Measurements from ENCODE around the gene MCC. TPM values are rescaled to one million over a fixed set of nuclear protein-coding genes. Genes with fewer than 3 reads are reported as not detected.
A peak's percentile ranks its signal among the peaks of the same experiment; 100 is the strongest.

MCC gene
- total and polyA plus RNA-seq, 2 of the 4 experiments (the other 2 are of a cell fraction): 5.0 to 20.6 TPM

DNA sequence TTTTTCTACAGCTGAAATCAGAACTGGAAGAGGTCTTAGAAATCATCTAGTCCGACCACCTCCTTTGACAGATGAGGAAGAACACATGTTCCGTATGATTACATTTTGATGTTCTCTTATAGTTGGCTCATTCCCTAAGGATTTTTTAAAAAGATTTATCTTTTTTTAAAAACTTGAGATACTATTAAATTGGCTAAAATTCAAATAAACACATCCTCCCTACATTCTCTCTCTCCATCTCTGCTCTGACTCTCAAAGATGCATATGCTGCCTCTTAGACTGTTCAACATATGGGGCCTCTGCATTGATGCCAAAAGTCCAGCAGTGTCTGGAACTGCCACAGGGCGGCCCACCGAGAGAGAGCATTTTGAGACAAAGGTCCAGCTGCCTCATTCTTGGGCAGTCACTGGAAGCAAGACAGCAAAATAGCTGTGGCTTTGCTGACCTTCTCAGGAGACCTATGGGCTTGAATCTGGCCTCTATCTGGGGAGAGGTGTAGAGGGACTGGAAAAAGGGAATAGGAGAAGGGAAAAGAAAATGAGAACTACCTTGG lies 40.7 kb downstream of the MCC start:
- intact Hi-C loops (cut with micrococcal nuclease) (no loop called here), in situ Hi-C loops (cut with MboI; ENCODE audit: low sequenced_read_pairs) (no loop called here), dilution Hi-C loops (cut with HindIII; ENCODE audit: low sequenced_read_pairs, unreplicated experiment) (no loop called here)
- Histone ChIP-seq H2AK5ac (ENCODE audit: low read depth, low read length) (no peak overlapping the region), H4K8ac (ENCODE audit: low read depth in 2 of 2, low read length in 2 of 2) (no peak overlapping the region), H3K9me1 (ENCODE audit: insufficient read depth, low read length) (no peaks in the 10 kb centered on the region), H4K91ac (ENCODE audit: insufficient read depth, low read depth, low read length) (no peak overlapping the region), H2AK9ac (replicated peaks; ENCODE audit: low read depth, low read length, poor library complexity) (no peak overlapping the region), H3K56ac (ENCODE audit: extremely low read depth, insufficient read depth, low read length) (no peak overlapping the region), H2AFZ (replicated peaks; ENCODE audit: low read length, poor library complexity) (no peak overlapping the region), H4K20me1 (ENCODE audit: insufficient read depth, low read length) (no peaks in the 10 kb centered on the region), H3K9ac (ENCODE audit: low read depth, low read length) (no peak overlapping the region), H4K5ac (ENCODE audit: low read depth, low read length) (no peak overlapping the region), H3K4me1 (ENCODE audit: control insufficient read depth, insufficient read depth, low read length) (peaks cover 2% of the 10 kb centered on the region; the same call in 1 of the 2 replicates), H2BK5ac (ENCODE audit: low read depth, low read length, poor library complexity, severe bottlenecking) (no peak overlapping the region), H3K27ac (ENCODE audit: insufficient read depth, low read length) (no peak overlapping the region), H3K23ac (ENCODE audit: low read depth, low read length) (no peak overlapping the region), H3K79me1 (ENCODE audit: low read depth in 1 of 2, low read length in 2 of 2) (no peaks in the 10 kb centered on the region), H3K18ac (ENCODE audit: low read depth, low read length) (no peak overlapping the region), H2BK20ac (ENCODE audit: low read depth, low read length) (no peak overlapping the region), H3K14ac (replicated peaks; ENCODE audit: low read depth, low read length) (no peak overlapping the region), H3K9me3 (ENCODE audit: control insufficient read depth, insufficient read depth, low read length) (no peaks in the 10 kb centered on the region), H2BK15ac (ENCODE audit: low read depth, low read length) (no peak overlapping the region), H3K4me2 (ENCODE audit: low read depth, low read length) (no peak overlapping the region), H3K27me3 (ENCODE audit: control insufficient read depth, insufficient read depth, low read length) (no peaks in the 10 kb centered on the region), H3K4ac (ENCODE audit: low read depth, low read length) (no peak overlapping the region), H3K36me3 (ENCODE audit: control insufficient read depth, insufficient read depth, low read length) (peaks cover 2% of the 10 kb centered on the region; the same call in 1 of the 2 replicates), H3K4me3 (ENCODE audit: insufficient read depth, low read depth, low read length) (no peak overlapping the region), H2BK120ac (ENCODE audit: low read depth, low read length) (no peak overlapping the region)
- DNase-seq (no peak), ATAC-seq (ENCODE audit: low read depth) (0 out of 2 replicates have a peak, but pooled peaks have one; percentile 17)
- CTCF ChIA-PET: no interaction called here
- POLR2A ChIA-PET (ENCODE audit: unreplicated experiment): no interaction called here
- 24% methylated on average over 2 of the region's 4 CpGs; no CpG with 5 or more reads in 1 of the 2 experiments for WGBS, 2 experiments (ENCODE audit: extremely low coverage in 2 of 2, insufficient read length in 1 of 2)
- TF ChIP-seq, protein P1, sequence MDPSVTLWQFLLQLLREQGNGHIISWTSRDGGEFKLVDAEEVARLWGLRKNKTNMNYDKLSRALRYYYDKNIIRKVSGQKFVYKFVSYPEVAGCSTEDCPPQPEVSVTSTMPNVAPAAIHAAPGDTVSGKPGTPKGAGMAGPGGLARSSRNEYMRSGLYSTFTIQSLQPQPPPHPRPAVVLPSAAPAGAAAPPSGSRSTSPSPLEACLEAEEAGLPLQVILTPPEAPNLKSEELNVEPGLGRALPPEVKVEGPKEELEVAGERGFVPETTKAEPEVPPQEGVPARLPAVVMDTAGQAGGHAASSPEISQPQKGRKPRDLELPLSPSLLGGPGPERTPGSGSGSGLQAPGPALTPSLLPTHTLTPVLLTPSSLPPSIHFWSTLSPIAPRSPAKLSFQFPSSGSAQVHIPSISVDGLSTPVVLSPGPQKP (IDR thresholded peaks at IDR 0.05; ENCODE audit: borderline replicate concordance, low read depth, low read length): no peak
- no peak for TF ChIP-seq RFX5 (IDR thresholded peaks at IDR 0.05; ENCODE audit: low read depth, low read length)
- TF ChIP-seq USF2 (IDR thresholded peaks at IDR 0.05; ENCODE audit: low read depth, low read length): no peak
- TF ChIP-seq MXI1 (IDR thresholded peaks at IDR 0.05; ENCODE audit: borderline replicate concordance, low read depth, low read length): no peak
- TF ChIP-seq MAFK (IDR thresholded peaks at IDR 0.05; ENCODE audit: low read depth, low read length): no peak
- TF ChIP-seq POLR2A (IDR thresholded peaks at IDR 0.05; ENCODE audit: low read depth, low read length): no peak
- TF ChIP-seq RCOR1 (IDR thresholded peaks at IDR 0.05; ENCODE audit: insufficient replicate concordance, low read length): no peak
- no peak for TF ChIP-seq BHLHE40 (IDR thresholded peaks at IDR 0.05; ENCODE audit: low read depth, low read length)
- TF ChIP-seq, protein P2, sequence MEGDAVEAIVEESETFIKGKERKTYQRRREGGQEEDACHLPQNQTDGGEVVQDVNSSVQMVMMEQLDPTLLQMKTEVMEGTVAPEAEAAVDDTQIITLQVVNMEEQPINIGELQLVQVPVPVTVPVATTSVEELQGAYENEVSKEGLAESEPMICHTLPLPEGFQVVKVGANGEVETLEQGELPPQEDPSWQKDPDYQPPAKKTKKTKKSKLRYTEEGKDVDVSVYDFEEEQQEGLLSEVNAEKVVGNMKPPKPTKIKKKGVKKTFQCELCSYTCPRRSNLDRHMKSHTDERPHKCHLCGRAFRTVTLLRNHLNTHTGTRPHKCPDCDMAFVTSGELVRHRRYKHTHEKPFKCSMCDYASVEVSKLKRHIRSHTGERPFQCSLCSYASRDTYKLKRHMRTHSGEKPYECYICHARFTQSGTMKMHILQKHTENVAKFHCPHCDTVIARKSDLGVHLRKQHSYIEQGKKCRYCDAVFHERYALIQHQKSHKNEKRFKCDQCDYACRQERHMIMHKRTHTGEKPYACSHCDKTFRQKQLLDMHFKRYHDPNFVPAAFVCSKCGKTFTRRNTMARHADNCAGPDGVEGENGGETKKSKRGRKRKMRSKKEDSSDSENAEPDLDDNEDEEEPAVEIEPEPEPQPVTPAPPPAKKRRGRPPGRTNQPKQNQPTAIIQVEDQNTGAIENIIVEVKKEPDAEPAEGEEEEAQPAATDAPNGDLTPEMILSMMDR (conservative IDR thresholded peaks at IDR 0.05; ENCODE audit: low read depth, low read length): no peak; the same call in 1 of the 2 replicates
- no peak for TF ChIP-seq SMC3 (IDR thresholded peaks at IDR 0.05; ENCODE audit: low read depth, low read length)
- no peak for TF ChIP-seq CEBPB (IDR thresholded peaks at IDR 0.05; ENCODE audit: low read depth, low read length)
- no TSS peak for BruUV-seq (replicated peaks)
